Smooth muscle cell of the brain vasculature (primary cell): Measurements from ENCODE around the gene CLEC17A.
"Not testable (repeated sequence)": the region's sequence is repeated elsewhere in the genome, so short reads cannot be mapped to it uniquely, and the experiment has no call there.

ENCODE experiments used
- DNase-seq: peaks from one replicate; pipeline ENCODE4 v3.0.0-alpha.2; 2012; ENCODE audit warnings: low read depth, low spot score

Gene CLEC17A

GRCh38 chr19:14580623-14581237, 2.2 kb upstream of the CLEC17A start:
- no peak for DNase-seq

GRCh38 chr19:14584372-14584771, 1.5 kb downstream of the CLEC17A start:
- DNase-seq: not testable (repeated sequence)

GRCh38 chr19:14585187-14585586, 2.3 kb downstream of the CLEC17A start:
- DNase-seq: not testable (repeated sequence)

GRCh38 chr19:14589433-14589832, 6.5 kb downstream of the CLEC17A start:
- not testable (repeated sequence) for DNase-seq

- no peak for DNase-seq
Measured at GRCh38 chr19:14595558-14595957, 12.7 kb downstream of the CLEC17A start.

GRCh38 chr19:14599548-14600147, 16.8 kb downstream of the CLEC17A start:
- no peak for DNase-seq

GRCh38 chr19:14603990-14604387, 21.1 kb downstream of the CLEC17A start:
- no peak for DNase-seq

- DNase-seq: no peak
Measured at GRCh38 chr19:14606627-14607026, 23.7 kb downstream of the CLEC17A start.

GRCh38 chr19:14611051-14611450, 28.2 kb downstream of the CLEC17A start:
- DNase-seq: no peak

- DNase-seq: not testable (repeated sequence)
Measured at GRCh38 chr19:14612242-14612641, 29.4 kb downstream of the CLEC17A start.

- no peak for DNase-seq
Measured at GRCh38 chr19:14612657-14613056, 29.8 kb downstream of the CLEC17A start.

GRCh38 chr19:14613399-14614098, 30.7 kb downstream of the CLEC17A start:
- DNase-seq: not testable (repeated sequence)

- DNase-seq: no peak
Measured at GRCh38 chr19:14614099-14614412, 31.2 kb downstream of the CLEC17A start.

GRCh38 chr19:14615623-14616022, 32.7 kb downstream of the CLEC17A start:
- DNase-seq: no peak

- DNase-seq: no peak
Measured at GRCh38 chr19:14616407-14616806, 33.5 kb downstream of the CLEC17A start.

- DNase-seq: no peak
Measured at GRCh38 chr19:14619404-14619803, 36.5 kb downstream of the CLEC17A start.

GRCh38 chr19:14624491-14624890, 41.6 kb downstream of the CLEC17A start:
- DNase-seq: not testable (repeated sequence)

GRCh38 chr19:14629557-14629956, 46.7 kb downstream of the CLEC17A start:
- no peak for DNase-seq

GRCh38 chr19:14632286-14632685, 49.4 kb downstream of the CLEC17A start:
- no peak for DNase-seq

GRCh38 chr19:14639536-14640277, 56.8 kb downstream of the CLEC17A start:
- no peak for DNase-seq

GRCh38 chr19:14648506-14648905, 65.6 kb downstream of the CLEC17A start:
- no peak for DNase-seq

- no peak for DNase-seq
Measured at GRCh38 chr19:14649020-14649419, 66.1 kb downstream of the CLEC17A start.
